ENCODE results near the gene ZNF207.
"Not testable (repeated sequence)": the region's sequence is repeated elsewhere in the genome, so short reads cannot be mapped to it uniquely, and the experiment has no call there.

Gene ZNF207

DNA sequence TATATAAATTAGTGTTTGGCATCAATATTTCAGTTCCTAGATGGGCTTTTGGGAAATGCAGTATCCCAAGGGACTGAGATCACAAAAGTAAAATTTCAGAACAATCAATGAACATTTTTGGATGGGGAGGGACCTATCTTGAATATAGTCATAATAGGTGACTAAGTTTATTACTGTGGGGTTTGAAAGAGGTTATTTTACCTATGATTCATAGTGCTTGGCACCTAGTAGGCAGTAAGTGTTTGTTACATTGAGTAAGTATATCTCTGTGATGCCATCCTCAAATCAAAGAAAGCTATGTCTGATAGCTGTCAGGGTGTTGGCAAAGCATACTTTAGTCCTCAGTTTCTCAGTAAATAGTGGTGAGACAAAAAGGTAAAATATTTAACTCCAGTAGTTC lies 36.9 kb downstream of the ZNF207 start:
- DNase-seq (ENCODE audit: low read depth in 1 of 2, low spot score in 1 of 2) = no peak

DNA sequence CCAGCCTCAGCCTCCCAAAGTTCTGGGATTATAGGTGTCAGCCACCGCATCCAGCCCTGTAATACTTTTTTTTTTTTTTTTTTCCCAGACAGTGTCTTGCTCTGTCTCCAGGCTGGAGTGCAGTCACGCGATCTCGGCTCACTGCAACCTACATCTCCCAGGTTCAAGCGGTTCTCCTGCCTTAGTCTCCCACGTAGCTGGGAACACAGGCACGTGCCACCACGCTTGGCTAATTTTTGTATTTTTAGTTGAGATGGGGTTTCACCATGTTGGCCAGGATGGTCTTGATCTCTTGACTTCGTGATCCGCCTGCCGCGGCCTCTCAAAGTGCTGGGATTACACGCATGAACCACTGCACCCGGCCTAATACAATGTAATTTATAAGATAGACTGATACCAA lies 38.2 kb downstream of the ZNF207 start:
- DNase-seq (ENCODE audit: low read depth in 1 of 2, low spot score in 1 of 2) = not testable (repeated sequence)

DNA sequence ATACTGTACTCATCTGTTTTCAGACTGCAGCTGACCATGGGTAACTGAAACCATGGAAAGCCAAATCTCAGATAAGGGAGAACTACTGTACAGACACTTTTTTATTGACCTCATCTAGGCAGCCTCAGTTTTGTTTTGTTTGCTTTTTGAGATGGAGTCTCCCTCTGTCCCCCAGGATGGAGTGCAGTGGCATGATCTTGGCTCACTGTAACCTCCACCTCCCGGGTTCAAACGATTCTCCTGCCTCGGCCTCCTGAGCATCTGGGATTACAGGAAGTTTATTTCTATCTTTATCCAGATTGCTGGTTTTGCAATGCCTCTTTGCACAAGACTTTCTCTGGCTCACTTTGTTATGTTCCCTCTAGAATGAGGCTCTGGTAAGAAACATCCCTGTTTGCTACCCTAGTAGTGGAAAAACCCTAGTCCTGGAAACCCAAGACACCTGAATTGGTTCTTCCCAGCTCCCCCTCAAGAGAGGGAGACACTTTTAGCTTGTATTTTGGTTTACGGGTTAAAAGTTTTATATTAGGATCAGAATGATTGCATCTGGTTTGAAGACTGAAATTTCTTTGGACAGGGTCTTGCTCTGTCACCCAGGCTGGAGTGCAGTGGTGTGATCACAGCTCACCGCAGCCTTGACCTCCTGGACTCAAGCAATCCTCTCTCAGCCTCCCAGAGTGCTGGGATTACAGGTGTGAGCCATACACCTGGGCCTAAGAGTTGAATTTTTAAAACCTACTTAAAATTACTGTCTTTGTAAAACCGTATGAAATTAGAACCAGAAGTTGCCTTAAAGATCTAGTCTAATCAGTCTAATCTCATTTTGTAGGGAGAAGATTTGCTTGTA lies 38.9 kb downstream of the ZNF207 start:
- DNase-seq (ENCODE audit: low read depth in 1 of 2, low spot score in 1 of 2) = no peak

DNA sequence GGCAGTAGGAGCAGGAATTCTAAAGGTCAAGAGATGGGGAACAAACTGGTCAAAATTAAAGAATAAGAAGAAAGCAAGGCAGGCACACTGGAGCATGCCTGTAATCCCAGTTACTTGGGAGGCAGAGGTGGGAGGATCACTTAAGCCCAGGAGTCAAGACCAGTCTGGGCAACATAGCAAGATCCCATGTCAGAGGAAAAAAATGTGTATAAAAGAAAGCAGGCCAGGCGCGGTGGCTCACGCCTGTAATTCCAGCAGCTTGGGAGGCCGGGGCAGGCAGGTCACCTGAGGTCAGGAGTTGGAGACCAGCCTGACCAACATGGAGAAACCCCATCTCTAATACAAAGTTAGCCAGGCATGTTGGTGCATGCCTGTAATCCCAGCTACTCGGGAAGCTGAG lies 43.9 kb downstream of the ZNF207 start:
- no peak for DNase-seq (ENCODE audit: low read depth in 1 of 2, low spot score in 1 of 2)

DNA sequence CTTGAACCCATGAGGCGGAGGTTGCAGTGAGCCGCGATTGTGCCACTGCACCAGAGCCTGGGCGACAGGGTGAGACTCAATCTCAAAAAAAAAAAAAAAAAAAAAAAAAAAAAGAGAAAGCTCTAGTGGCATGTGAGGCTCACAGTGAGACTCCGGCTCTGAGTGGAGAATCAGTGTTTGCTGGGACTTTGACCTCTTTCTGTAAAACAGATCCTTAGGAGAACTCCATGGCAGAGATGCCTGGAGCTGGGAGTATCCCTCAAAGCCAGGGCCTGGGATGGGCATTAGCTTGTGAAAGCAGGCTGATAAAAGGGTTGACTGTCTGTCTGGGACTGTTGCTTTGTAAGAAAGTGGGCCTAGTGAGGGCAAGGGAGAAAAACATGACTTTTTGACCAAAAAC lies 46.4 kb downstream of the ZNF207 start:
- DNase-seq (ENCODE audit: low read depth in 1 of 2, low spot score in 1 of 2) = no peak

DNA sequence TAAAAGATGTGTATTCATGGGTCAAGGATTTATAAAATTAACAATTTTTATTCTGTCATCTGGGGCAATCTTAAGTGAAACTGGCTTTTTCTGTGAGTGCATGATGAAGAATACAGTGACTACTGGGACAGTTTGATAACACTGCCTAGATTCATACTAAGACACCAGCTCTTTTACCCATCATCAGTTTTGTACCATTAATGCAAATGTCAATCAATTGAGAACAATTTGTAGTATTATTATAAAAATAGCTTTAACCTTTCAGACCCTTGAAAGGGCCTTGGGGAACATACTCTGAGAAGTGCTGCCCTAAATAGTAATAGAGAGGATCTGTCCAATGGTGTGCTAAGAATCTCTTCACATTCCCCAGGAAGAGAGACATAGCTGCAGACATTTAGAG lies 49.0 kb downstream of the ZNF207 start:
- no peak for DNase-seq (ENCODE audit: low read depth in 1 of 2, low spot score in 1 of 2)

DNA sequence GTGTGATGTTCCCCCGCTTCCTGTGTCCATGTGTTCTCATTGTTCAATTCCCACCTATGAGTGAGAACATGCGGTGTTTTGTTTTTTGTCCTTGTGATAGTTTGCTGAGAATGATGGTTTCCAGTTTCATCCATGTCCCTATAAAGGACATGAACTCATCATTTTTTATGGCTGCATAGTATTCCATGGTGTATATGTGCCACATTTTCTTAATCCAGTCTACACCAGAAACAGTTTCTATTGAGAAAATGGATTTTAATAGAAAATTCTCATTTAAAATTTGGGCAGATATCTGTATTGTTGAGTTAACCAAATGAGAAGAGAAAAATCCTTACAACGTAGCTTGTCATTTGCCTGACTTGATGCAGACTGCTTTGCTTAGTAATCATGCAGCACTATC lies 60.1 kb downstream of the ZNF207 start:
- DNase-seq (ENCODE audit: low read depth in 1 of 2, low spot score in 1 of 2) = not testable (repeated sequence)

DNA sequence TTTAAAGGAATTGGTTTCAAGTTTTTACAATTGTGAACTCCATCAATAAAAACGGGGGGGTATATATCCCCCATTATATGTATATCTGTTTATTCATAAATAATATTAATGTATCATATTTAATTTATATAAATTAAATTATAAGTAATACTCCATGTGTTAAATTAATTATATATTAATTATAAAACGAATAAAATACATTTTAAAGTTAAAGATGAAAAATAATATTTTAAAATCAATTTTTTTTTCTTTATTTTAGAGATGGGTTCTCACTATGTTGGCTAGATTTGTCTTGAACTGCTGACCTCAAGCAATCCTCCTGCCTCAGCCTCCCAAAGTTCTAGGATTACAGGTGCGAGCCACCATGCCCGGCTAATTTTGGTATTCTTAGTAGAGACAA lies 76.9 kb downstream of the ZNF207 start:
- DNase-seq (ENCODE audit: low read depth in 1 of 2, low spot score in 1 of 2) = no peak

DNA sequence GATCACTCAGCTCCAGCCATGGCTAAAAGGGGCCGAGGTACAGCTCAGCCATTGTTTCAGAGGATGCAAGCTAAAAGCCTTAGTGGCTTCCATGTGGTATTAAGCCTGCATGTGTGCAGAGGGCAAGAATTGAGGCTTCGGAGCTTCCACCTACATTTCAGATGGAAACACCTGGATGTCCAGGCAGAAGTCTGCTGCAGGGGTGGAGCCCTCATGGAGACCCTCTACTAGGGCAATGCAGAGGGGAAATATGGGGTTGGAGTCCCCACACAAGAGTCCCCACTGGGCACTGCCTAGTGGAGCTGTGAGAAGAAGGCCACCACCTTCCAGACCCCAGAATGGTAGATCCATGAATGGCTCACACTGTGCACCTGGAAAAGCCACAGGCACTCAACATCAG lies 79.6 kb downstream of the ZNF207 start:
- DNase-seq (ENCODE audit: low read depth in 1 of 2, low spot score in 1 of 2) = no peak
